ENCODE results near the gene SDK2.

- no peak for TF ChIP-seq ELK1 (IDR thresholded peaks at IDR 0.05; ENCODE audit: borderline replicate concordance, low read depth, low read length)
- no peak for TF ChIP-seq USF2 (IDR thresholded peaks at IDR 0.05; ENCODE audit: low read depth, low read length)
- no peak for TF ChIP-seq CTCF (conservative IDR thresholded peaks at IDR 0.05; ENCODE audit: low read depth, low read length)
- no peak for TF ChIP-seq POLR2A (IDR thresholded peaks at IDR 0.05; ENCODE audit: low read depth, low read length)
- no peak for TF ChIP-seq MAFK (IDR thresholded peaks at IDR 0.05; ENCODE audit: low read depth, low read length)
- no peak for TF ChIP-seq CEBPB (IDR thresholded peaks at IDR 0.05; ENCODE audit: low read depth, low read length)
- TF ChIP-seq MXI1 (IDR thresholded peaks at IDR 0.05; ENCODE audit: borderline replicate concordance, low read depth, low read length) = no peak
- TF ChIP-seq RFX5 (IDR thresholded peaks at IDR 0.05; ENCODE audit: low read depth, low read length) = no peak
- no peak for TF ChIP-seq CHD1 (IDR thresholded peaks at IDR 0.05; ENCODE audit: low read depth, low read length)
Measured at GRCh38 chr17:73352261-73352660, 292.0 kb downstream of the SDK2 start.
